Left colon (tissue), 2 donors: Measurements from ENCODE around the gene BCAM. TPM values are rescaled to one million over a fixed set of nuclear protein-coding genes. Genes with fewer than 3 reads are reported as not detected.
"Not testable (repeated sequence)": the region's sequence is repeated elsewhere in the genome, so short reads cannot be mapped to it uniquely, and the experiment has no call there.

Experiments used
- ATAC-seq: fragments of 200-7000 bp; cut with Tn5 transposase; one replicate; pipeline ENCODE4 v1.9.1; 2020; ENCODE audit warnings: mild to moderate bottlenecking, moderate library complexity
- DNase-seq, 2 donors: peaks; one replicate each; pipeline ENCODE4 v3.0.0-alpha.2; 2020
- intact Hi-C, 2 donors: fragments of 100-400 bp; cut with DNase I in 1 of 2; cut with micrococcal nuclease in 1 of 2; formaldehyde crosslinking; loops; one replicate each; pipeline versions ENCODE4 v1.11.2 to v1.14.0; 2022; cut with DNase I, micrococcal nuclease
- total RNA-seq, 2 donors: library from RNA; stranded (reverse); fragmentation: NEBNext Ultra II Directional; extraction: Animal tissue kit (Norgen Biotek cat#: 25700); gene quantifications; one replicate each; pipeline ENCODE4 v1.2.1, GENCODE V29; 2021
- donor health status: DM: no; HTN: no; CAD: no.
- donor health status: DM: yes; HTN: yes; CAD: no.

Gene BCAM
- total RNA-seq, 2 donors from 2014 or later = 21.4 to 21.7 TPM

DNA sequence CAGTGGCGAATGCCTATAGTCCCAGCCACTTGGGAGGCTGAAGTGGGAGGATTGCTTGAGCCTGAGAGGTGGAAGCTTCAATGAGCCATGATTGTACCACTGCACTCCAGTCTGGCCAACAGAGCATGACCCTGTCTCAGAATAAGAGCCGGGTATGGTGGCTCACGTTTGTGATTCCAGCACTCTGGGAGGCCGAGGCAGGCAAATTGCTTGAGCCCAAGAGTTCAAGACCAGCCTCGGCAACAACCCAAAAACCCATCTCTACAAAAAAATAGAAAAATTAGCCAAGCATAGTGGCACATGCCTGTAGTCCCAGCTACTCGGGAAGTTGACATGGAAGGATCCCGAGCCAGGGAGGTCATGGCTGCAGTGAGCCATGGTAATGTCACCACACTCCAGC lies 31.9 kb downstream of the BCAM start:
- ATAC-seq = no peak
- no peak for DNase-seq
- intact Hi-C loops = loop anchor here (5.0 to 10.0 kb wide), 3 partner anchors 39 to 126 kb away; no protein-coding TSS in a partner anchor

DNA sequence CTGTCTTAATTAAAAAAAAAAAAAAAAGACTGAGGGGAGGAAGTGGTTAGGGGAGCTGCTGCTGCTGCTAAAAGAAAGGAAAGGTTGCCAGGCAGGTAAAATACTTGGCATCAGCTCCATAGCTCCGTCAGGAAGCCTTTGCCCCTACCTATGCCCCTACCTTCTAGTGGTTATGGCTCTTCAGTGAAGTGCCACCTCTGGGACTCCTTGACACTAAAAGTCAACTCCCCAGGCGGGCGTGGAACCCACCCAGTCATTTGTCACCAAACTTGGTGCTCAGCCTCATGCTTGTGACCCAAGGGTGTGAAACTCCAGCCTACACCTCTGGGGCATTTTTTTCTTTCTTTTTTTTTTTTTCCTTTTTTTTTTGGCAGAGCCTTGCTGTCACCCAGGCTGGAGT lies 32.3 kb downstream of the BCAM start:
- ATAC-seq = no peak
- intact Hi-C loops = loop anchor here (5.0 to 10.0 kb wide), 3 partner anchors 39 to 126 kb away; no protein-coding TSS in a partner anchor
- DNase-seq = no peak

DNA sequence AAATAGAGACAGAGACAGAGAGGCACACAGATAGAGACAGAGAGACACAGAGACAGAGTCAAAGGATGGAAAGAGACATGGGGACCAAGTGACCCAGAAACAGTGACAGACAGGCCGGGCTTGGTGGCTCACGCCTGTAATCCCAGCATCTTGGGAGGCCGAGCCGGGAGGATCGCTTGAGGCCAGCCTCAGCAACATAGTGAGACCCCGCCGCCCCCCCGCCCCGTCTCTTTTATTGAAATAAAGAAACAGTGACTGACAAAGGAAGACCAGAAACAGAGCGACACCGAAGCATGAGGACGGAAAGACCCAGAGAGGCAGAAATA lies 36.3 kb downstream of the BCAM start:
- intact Hi-C loops = loop anchor here (10.0 kb wide), 2 partner anchors 50 to 130 kb away; no protein-coding TSS in a partner anchor
- DNase-seq (peak in 1 of 2 donors; percentile 60), ATAC-seq (no peak)

DNA sequence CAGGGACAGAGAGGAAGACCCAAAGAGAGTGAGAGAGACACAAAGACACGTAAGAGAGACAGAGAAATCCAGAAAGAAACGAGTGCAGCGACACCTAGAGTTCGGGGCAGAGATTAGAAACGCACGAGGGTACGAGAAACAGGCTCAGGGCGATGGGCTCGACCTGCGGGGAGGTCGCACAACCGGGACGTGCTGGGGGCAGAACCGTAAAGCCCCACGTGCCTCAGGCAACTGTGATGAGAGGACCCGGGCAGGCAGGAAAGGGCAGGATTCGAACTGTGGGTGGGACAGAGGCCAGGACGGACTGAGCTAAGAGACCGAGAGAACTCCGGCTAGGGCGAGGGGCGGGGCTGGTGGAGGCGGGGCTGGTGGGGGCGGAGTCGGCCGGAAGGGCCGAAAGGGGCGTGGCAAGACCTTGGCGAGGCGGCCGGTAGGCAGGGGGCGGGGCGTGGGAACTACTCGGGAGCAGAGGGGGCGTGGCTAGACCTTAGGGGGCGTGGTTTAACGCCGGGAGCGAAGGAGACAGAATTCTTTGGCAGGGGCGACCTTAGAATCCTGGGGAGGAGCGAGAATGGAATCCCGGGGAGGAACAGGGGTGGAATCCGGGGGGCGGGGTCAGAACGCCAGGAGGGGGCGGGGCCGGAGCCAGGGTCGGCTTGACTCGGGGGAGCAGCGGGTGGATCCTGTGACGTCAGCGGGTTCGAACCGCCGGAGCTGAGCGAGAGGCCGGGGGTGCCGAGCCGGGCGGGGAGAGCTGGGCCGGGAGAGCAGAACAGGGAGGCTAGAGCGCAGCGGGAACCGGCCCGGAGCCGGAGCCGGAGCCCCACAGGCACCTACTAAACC lies 36.9 kb downstream of the BCAM start, which contains the start of gene NECTIN2:
NECTIN2 (plus strand) TSS at position 686 of the 843 bp plus-strand sequence. CDS start 229 bp downstream, outside the sequence.
- DNase-seq = peak; percentile 99 to 100
- intact Hi-C loops = loop anchor here (10.0 kb wide), 2 partner anchors 51 to 131 kb away; no protein-coding TSS in a partner anchor
- ATAC-seq = peak; percentile 73

DNA sequence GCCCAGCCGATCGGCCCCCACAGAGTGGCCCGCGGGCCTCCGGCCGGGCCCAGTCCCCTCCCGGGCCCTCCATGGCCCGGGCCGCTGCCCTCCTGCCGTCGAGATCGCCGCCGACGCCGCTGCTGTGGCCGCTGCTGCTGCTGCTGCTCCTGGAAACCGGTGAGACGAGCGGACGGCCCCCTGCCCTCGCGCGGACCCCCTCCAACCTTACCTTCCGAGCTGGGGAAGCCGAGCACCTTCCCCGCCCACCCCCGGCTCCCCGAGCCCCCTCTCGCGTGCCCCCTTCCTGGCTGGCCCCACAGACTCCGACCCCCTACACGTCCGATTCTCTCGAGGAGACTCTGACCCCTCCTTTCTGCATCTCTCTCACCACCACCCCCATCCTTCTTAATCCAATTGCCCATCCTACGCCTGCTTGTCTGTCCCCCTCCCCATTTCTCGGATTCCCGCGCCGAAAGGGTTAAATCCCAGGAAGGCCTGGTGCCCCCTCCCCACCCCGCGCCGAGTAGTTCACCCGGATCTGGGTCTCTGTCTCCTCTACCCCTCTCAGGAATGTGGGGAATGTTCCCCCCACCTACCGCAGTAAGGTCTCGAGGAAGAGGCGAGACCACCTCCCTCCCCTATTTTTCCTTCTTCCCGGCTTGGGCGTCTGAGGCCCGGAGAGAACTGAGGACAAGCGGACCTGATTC lies 37.7 kb downstream of the BCAM start:
- ATAC-seq = no peak
- intact Hi-C loops = loop anchor here (10.0 kb wide), 2 partner anchors 52 to 132 kb away; no protein-coding TSS in a partner anchor
- peak; percentile 47 to 50 for DNase-seq

DNA sequence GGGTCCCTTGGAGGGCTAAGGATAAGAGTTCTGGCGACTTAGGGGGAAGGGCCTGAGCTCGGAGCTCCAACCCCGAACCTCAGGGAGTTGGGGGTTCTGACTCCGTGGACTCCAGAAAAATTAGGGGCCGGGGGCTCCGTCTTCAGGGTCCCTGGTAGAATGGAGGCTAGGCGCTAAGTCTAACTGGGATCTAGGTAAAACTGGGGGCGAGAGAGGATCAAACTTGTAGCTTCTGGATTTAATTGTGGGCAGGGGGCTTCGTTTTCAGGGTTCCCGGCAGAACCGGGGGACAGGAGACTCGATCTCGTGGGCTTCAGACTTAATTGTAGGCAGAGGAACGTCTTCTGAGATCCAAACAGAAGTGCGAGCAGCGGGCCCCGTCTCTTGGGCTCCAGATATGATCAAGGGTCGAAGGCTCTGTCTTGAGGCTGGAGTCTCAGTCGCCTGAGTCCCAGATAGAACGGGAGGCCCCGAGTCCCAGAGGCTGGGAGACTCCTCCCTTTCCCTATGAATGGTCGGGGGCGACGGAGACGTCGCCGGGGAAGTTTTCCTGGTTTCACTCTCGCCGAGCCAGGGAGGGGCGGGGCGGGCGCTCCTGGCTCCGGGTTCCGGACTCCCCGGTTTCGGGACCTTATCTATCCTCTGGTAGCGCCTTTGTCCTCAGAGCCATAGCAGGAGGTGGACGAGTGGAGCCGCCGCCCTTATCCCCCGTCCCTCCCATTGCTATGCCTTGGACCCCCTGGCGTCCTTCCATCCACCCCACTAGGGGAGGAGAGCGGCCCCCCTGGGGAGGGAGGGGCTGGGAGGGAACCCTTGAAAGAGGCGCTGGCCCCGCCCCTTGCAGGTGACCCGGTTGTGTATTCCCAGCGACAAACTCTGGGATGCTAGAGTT lies 38.5 kb downstream of the BCAM start:
- DNase-seq (peak; percentile 84 to 85), ATAC-seq (peak; percentile 46)
- intact Hi-C loops = loop anchor here (10.0 kb wide), 2 partner anchors 53 to 133 kb away; no protein-coding TSS in a partner anchor

DNA sequence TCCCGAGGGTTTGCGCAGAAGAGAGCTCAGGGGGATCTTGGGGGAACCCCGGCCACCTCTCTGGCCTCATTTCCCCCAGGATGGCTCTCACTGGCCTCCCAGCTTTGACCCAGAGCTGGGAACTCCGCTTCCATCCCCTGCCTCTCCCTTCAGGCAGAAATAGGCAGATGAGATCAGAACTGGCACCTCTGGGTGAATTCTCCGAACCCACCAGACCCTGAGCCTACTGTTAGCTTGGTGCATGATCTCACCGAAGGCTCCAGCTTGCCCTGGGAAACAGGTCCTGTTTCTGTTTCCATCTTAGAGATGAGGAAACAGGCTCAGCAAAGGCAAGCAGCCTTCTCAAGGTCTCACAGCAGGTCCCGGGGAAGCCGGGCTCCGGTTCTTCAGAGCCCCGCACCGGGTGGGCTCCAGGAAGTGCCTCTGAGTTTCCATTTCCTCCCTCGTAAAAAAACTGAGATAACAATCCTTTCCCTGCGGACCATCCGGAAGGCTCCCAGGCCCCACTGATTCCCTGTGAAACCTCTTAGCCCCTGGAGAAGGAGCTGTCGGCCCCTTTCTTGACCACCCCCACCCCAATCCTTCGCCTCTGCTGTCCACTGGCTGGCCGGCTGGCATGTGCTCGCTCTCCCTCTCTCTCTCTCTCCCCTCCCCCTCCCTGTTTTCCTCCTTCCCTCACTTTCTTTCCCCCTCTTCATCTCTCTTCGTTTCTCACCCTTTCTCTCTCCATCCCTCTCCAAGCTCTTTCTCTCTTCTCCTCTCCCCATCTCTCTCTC lies 39.3 kb downstream of the BCAM start:
- intact Hi-C loops = loop anchor here (10.0 kb wide), 2 partner anchors 53 to 133 kb away; no protein-coding TSS in a partner anchor
- no peak for ATAC-seq
- peak; percentile 27 to 40 for DNase-seq

DNA sequence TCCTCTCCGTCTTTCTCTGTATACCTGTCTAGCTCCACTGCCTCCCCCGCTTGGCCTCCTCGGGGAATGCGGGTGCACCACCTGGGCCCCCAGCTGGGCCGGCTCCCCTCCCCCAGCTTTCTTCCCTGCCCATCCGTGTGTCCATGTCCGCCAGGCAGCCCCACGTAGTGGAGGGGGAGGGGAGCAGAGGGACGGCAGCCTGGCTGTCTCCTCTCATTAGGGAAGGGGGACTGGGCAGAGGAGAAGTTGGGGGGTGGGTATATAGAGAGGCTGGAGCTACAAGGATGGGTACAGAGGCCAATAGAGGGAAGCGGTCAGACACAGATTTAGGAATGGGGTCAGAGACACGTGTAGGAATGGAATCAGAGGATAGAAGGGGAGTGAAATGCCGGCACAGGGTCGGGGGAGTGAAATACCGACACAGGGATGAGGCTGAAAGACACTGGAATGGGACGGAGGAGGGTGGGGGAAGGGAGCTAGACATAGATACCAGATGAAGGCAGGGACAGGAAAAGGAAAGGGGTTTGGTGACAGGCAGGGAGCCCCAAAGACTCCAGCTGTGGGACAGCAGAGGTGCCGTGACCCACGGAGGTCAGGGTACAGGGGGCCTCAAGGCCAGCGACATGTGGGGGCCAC lies 40.0 kb downstream of the BCAM start:
- DNase-seq (peak in 1 of 2 donors; percentile 33), ATAC-seq (no peak)
- intact Hi-C loops = loop anchor here (10.0 kb wide), 2 partner anchors 54 to 134 kb away; no protein-coding TSS in a partner anchor

DNA sequence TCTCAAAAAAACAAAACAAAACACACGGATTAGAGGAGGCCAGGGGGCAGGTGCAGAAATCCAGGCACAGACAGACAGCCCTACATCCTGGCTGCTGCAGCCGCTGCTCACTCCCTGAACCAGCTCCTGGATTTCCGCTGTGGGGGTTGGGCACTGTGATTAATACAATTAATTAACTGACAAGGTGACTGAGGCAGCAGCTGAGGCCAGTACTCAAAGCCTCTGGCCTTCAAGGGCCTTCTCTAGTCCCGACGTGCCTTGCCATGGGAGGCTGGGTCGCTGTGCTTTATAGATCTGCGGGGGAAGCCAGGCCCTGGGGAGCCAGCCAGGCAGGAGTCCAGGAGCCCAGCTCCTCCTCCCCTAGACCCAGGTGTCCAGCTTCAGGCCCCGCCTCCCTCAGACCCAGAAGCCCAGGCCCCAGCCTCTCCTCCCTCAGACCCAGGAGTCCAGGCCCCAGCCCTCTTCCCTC lies 41.8 kb downstream of the BCAM start:
- no peak for ATAC-seq
- DNase-seq = no peak
- intact Hi-C loops = no loop called here

DNA sequence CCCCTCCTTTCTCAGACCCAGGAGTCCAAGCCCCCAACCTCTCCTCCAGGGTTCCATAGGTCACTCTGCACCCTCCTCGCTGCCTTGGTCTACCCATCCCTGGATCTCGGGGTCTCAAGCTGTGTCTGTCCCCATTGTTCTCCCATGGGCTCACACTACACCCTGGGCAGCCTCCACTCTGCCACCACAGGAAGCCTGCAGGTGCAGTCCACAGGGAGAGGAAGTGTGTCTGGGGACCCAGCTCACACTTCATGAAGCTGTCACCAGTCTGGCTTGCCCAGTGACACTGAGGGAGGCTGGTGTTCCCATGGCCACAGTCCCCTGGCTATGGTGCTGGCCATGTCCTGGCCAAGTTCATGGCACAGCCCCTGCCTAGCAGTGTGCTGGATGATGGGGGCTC lies 42.5 kb downstream of the BCAM start:
- no peak for ATAC-seq
- DNase-seq = no peak
- intact Hi-C loops = no loop called here

DNA sequence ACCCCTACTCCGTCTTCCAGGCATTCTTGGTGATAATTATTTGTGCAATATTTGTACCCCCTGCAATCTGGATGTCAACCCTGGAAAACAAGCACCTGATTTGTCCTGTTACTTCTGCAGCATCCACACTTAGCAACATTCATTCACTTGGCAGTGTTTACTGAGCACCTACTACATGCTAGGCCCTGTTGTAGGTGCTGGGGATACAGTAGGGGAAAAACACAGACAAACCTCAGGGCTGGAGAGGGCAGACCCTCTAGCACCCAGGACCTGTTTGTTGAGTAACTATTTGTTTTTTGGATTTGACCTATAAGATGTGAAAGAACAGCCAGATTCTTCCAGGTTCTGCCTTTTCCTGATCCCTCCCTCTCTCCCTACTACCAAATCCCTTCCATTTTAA lies 46.7 kb downstream of the BCAM start:
- ATAC-seq = no peak
- intact Hi-C loops = no loop called here
- DNase-seq = no peak

DNA sequence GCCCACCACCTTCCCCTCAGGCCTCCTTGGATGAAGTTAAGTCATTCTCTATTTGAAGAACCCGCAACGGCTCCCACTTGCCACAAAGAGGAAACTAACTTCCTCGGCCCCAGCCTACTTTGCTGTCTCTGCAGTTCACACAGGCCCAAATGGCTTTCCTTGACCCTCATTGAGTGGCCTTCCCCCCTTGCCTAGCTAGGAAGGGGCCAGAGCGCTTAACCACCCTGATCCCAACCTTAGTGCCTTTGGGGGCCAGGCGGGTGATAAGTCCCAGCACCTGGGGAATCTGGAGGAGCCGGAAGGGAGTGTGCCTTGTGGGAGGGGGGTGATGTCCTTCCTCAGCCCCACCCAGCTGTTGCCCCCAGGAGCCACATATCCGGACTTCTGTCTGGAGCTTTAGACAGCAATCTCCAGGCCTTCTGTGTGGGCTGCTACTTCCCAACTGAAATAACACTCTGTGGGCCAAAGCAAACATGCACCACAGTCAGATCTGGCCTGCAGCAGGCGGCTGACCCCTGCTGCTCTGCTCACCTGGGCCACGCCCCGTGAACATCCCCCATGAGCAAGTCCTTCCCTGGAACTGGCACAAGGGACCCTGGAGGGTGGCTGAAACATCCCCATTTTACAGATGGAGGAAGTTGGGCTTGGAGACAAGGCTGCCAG lies 47.6 kb downstream of the BCAM start:
- DNase-seq (no peak), ATAC-seq (peak; percentile 42)
- intact Hi-C loops = no loop called here

DNA sequence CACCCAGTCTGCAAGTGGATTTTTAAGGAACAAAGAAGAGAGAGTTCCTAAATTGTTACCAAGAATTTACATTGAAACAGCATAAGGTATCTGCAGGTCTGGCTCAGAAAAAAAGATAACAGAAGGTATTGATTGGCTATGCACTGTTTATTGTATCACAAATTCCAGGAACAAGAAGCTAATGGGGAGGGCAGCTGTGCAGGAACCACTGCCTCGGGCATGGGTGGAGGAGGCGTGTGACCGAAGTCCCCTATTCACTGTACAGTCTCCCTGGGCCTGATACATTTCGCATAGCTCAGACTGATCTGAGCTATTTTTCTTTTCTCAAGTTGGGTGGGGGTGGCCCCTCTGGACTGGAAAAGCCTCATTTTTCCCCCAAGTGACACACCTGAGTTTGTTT lies 48.9 kb downstream of the BCAM start:
- DNase-seq (no peak), ATAC-seq (peak; percentile 62)
- intact Hi-C loops = no loop called here

DNA sequence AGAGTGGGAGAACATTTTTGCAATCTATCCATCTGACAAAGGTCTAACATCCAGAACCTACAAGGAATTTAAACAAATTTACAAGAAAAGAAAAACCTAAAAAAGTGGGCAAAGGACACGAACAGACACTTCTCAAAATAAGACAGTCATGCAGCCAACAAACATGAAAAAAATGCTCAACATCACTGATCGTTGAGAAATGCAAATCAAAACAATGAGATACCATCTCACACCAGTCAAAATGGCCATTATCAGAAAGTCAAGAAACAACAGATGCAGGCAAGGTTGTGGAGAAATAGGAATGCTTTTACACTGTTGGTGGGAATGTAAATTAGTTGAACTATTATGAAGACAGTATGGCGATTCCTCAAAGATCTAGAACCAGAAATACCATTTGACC lies 52.7 kb downstream of the BCAM start:
- intact Hi-C loops, DNase-seq, ATAC-seq: not testable (repeated sequence)

DNA sequence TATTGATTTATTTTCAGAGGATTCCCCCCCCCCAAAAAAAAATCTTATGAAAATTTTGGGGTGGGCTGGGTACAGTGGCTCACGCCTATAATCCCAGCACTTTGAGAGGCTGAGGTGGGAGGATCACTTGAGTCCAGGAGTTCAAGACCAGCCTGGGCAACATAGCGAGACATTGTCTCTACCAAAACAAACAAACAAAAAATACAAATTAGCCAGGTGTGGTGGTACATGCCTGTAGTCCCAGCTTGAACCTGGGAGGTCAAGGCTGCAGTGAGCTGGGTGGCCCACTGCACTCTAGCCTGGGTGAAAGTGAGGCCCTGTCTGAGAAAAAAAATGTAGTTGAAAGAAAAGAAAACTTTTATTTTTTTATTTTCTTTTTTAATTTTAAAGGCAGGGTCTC lies 55.1 kb downstream of the BCAM start:
- DNase-seq (no peak), ATAC-seq (no peak)
- intact Hi-C loops = no loop called here

DNA sequence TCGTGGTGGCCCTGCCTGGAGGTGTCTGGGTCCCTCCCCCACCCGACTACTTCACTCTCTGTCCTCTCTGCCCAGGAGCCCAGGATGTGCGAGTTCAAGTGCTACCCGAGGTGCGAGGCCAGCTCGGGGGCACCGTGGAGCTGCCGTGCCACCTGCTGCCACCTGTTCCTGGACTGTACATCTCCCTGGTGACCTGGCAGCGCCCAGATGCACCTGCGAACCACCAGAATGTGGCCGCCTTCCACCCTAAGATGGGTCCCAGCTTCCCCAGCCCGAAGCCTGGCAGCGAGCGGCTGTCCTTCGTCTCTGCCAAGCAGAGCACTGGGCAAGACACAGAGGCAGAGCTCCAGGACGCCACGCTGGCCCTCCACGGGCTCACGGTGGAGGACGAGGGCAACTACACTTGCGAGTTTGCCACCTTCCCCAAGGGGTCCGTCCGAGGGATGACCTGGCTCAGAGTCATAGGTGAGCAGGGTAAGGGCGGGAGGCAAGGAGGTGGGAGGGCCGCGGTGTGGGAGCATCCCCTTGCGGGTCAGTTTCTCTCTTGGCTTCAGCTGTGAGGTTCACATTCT lies 56.4 kb downstream of the BCAM start:
- ATAC-seq (no peak), DNase-seq (no peak)
- intact Hi-C loops = no loop called here

DNA sequence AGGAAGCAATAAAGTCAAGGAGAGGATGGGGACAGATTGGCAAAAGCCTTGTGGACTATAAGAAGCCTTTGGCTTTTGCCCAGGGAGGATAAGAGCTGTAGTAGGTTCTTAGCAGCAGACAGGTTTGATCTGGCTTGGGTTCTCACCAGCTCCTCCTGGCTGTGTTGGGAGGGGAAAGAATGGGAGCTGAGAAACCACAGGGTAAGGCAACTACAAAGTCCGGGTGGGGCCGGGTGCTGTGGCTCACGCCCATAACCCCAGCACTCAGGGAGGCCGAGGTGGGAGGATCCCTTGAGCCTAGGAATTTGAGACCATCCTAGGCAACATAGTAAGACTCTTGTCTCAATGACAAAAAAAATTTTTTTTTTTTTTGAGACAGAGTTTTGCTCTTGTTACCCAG lies 57.8 kb downstream of the BCAM start:
- intact Hi-C loops = no loop called here
- ATAC-seq (peak; percentile 77), DNase-seq (no peak)
